A172 (cell line): Measurements from ENCODE around the gene RREB1. TPM values are rescaled to one million over a fixed set of nuclear protein-coding genes. Genes with fewer than 3 reads are reported as not detected.

Source experiments
- DNase-seq: peaks from one replicate; pipeline ENCODE4 v3.0.0-alpha.2; 2015; ENCODE audit warnings: low spot score
- total RNA-seq: library from RNA; depleted of rRNA; stranded (reverse); fragments of >200 nt; shearing (Covaris generic); gene quantifications from 2 replicates; pipeline ENCODE4 v1.2.3, GENCODE V29; 2014

The RREB1 gene
- total RNA-seq, 1 experiment from 2014 or later = 5.1 TPM

DNA sequence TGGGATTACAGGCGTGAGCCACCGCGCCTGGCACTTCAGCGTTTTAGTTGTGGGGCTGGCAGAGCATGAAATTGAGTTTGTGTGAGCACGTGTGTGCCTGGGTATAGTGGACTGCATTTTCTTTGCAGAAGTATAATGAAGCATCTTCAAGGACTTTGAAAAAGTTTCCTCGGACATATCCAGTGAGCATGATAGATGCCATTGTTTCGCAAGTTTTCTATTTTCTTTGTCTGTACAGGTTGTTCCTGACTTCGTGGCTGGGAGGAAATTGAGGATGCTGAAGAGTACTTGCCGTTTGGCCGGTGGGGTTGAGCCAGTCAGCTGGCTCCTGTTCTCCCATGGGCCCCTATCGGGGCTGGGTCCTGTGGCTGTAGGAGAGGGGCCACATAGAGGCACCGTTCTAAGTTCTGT, 55.9 kb downstream of the RREB1 start:
- DNase-seq = no peak

DNA sequence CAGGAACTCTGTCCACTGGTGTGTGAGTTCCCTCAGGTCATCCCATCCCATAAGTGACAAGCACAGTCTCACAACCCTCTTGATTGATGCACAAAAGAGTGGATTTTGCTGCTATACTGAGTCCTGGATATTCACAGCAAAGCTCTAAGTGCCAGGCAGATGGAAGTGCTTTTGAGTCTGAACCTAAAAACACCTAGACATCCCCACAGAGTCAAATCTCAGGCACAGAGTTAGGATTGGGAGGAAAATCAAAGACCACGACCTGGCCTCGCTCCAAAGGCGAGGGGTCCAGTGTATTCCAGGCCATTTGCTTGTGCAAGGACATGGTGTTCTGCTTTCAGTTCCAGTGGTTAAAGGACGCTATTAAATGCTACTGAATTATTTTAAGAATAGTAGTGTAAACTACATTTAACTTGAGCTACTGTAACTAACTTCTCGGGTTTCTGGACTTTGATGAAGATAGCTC, 56.8 kb downstream of the RREB1 start:
- DNase-seq = no peak

DNA sequence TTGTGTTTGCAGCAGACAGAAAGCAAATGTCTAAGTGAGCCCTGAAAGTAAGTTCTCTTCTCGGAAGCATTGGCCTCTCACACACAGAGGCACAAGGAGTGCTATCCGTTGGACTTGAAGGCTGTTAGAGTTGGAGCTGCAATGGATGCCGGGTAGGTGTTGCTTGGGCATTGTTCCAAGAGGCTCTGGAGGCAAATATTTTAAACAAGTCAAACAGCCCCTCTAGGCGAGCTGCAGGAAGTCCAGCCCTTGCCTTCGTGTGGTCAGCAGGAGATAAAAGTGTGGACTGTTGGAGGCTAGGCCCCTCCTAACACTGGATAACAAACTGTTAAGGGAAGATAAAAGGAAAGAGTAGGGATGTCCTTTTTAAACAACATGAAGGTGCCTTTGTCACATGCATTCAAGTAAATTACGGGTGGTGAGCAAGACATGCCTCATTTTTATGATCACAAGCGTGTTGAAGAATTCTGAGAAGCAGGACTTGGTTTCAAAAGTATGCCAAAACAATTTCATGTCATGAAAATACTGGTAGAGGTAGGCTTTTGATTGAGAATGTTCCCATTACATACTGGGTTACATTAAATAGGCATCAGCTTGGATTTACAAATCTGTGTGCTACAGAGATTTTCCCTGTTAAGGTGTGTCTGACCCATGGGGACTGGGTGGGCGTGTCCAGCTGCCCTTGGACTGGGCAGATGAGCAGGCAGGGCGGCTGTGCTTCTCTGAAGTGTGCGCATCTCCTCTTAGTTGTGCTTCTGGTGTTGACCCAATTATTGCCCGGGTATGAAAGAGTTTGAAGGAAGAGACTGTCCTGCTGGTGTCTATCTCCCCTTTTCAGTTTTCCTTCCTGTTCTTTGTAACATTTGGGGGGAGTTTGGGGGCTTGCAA, 57.5 kb downstream of the RREB1 start:
- DNase-seq = no peak

GRCh38 chr6:7165890-7166267, 58.1 kb downstream of the RREB1 start:
- peak; percentile 52 for DNase-seq

DNA sequence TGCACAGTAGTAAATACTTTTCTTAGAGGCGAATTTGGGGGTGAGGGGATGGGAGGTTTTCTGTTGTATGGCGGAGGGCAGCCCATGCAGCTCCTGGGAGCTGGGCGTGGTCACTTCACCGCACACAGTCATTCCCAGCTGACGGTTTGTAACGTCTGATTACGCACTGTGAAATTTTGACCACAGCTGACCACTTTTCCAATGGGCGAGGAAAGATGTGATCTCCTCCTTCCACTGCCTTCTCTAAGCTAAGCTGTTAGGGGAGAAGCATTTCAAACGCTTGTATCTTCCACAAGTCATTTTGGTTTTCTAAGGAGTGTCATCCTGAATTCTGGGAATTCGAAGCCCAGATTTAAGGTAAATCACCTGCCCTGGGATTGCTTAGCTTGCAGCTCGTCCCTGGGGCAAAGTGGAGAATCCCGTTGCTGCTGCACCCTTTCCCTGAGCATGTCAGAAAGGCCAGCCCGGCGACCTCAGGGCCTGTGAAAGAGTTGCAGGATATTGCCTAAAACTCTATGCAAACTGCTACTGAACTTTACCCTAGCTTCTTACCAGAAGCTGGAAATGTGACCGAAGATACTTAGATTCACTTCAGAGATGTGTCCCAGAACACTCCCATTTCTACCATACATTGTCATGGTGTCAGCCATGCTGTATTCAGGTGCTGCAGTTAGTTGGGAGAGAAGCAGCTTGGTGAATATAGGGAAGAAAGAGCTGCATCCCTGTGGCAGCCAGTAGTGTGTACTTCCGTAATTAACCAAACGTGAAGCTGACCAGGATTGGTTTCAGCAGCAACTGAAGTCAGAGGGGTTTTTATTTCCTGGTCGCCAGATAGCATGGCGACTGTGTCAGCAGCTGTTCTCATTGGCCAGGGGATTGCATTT, 58.9 kb downstream of the RREB1 start:
- DNase-seq = peak; percentile 85

DNA sequence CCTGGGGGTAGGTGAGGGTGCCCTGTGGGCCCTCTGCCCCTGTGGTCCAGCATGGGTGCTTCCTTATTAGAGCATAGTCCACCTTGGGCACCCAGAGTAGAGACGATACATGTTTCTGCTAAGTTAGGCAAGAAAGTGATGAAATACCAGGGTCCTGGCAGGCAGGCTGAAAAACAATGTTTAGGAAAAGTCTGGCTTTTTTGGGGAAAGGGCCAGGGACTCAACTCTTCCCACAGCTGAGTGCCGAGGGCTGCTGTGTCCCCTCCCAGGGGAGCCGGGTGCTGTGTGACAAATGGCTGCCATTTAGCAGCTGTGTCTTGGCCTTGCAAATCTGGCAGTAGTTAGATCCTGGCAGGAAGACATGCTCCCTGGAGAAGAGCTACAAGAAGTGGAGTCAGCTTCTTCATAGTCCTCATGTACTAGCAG, 61.5 kb downstream of the RREB1 start:
- no peak for DNase-seq

GRCh38 chr6:7170117-7170732, 62.5 kb downstream of the RREB1 start:
- DNase-seq = no peak

DNA sequence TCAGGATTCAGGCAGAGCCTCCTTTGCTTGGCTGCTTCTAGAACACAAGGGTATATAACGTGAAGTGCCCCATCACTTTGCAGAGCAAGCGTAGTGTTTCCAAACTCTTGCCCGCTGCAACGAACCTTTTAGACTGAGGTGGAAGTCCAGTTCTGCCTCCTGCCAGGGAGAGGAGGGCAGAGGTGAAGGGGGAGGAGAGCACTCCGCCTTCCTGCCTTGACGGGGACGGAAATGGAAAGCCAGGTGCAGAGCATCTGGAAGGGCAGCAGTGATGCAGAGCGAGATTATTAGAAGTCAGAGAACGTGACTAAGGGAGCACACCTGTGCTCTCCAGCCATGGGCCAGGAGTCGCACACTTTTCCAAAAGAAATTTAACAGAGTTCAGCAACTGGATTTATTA, 63.4 kb downstream of the RREB1 start:
- no peak for DNase-seq

- DNase-seq = no peak
Measured at GRCh38 chr6:7171733-7172132, 64.0 kb downstream of the RREB1 start.

DNA sequence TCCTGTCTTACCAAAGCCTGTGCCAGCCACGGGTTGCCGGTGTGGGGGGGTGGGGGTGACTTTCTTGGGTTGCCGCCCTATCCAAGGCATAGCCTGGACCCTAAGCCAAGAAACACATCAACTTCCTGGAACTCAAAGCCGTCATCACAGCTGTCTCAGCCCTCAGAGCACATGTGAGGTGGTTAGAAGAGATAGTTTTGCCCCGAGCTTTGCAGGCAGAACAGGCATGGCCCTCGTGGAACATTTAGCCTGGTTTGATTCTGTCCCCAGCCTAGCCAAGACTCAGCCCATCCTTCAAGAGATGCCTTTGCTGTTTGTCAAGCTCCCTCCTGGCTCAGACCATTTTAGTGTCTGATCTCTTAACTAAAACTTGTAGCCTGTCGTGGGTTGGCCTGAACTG, 64.9 kb downstream of the RREB1 start:
- DNase-seq = no peak

- DNase-seq = no peak
Measured at GRCh38 chr6:7173843-7174503, 66.2 kb downstream of the RREB1 start.

GRCh38 chr6:7175462-7175861, 67.7 kb downstream of the RREB1 start:
- DNase-seq = no peak

GRCh38 chr6:7176208-7176607, 68.4 kb downstream of the RREB1 start:
- no peak for DNase-seq

- DNase-seq = no peak
Measured at GRCh38 chr6:7178280-7178679, 70.5 kb downstream of the RREB1 start.

DNA sequence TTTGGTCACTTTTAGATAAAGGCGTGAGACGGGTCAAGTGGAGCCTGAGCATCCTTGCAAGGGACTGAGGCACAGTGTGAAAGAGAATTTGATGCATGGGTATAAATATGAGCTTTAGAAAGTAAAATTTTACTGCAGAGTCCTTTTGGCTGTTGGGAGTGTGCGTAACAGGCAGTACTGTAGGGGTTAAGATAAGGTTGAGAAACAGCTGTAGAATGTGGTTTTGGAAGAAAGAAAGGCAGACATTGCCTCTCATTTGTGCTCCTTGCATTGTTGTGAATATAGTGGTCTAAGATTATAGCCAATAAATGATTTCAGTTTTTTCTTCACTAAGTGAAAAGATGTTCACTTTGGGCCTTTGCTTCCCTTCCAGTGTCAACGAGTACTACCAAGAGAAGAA, 73.0 kb downstream of the RREB1 start:
- no peak for DNase-seq

GRCh38 chr6:7183707-7184106, 75.9 kb downstream of the RREB1 start:
- DNase-seq = no peak

- DNase-seq = no peak
Measured at GRCh38 chr6:7184502-7184901, 76.7 kb downstream of the RREB1 start.

GRCh38 chr6:7185561-7185960, 77.8 kb downstream of the RREB1 start:
- DNase-seq = no peak

- no peak for DNase-seq
Measured at GRCh38 chr6:7188492-7188891, 80.7 kb downstream of the RREB1 start.

DNA sequence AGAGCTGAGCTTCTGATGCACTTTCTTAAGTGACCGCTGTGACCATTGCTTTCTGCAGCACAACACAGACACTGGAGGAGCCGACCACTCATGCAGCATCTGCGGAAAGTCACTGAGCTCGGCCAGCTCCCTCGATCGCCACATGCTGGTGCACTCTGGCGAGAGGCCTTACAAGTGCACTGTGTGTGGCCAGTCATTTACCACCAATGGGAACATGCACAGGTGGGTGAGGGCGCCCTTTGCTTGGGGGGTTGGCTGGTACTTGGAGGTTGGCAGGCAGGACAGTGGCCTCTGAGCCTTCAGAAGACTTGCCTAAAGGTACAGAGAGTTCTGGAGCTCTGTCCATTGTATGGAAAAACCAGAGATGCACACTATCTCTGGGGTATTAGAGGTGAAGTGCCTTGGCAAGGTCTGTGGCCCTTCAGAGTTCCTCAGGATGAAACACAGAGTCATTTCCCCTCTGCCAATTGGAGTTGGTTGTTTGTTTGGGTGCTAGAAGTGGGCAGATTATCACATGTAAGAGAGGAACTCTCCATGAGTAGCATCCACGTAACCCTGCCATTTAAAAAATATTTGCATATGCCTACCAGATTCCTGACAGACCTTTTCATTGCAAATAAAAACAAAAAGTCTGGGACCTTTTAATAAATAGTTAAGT, 81.5 kb downstream of the RREB1 start:
- no peak for DNase-seq

GRCh38 chr6:7190791-7191190, 83.0 kb downstream of the RREB1 start:
- no peak for DNase-seq
